D721Med (cell line): ENCODE measurements around the gene SPTBN1.

Experiments
- DNase-seq: peaks from one replicate; pipeline ENCODE4 v3.0.0; 2011; ENCODE audit warnings: low spot score; ENCODE audit not compliant: insufficient read length
- FAIRE-seq: peaks from 2 replicates; lab custom pipeline; 2011; peaks lifted over from hg19 to GRCh38; lab: Jason Lieb, UNC
- CTCF ChIP-seq: IDR thresholded peaks from 2 replicates; pipeline ENCODE4 v1.5.1; 2012; ENCODE audit warnings: mild to moderate bottlenecking, control low read depth; ENCODE audit not compliant: insufficient read depth; ENCODE audit errors: missing control alignments

SPTBN1 gene

GRCh38 chr2:54588244-54588899 lies 132.2 kb downstream of the SPTBN1 start:
- DNase-seq (no peak), FAIRE-seq (no peak)
- TF ChIP-seq CTCF: no peak

GRCh38 chr2:54589038-54589339 lies 132.9 kb downstream of the SPTBN1 start:
- DNase-seq: no peak
- no peak for FAIRE-seq

GRCh38 chr2:54589340-54590215 lies 133.5 kb downstream of the SPTBN1 start:
- no peak for DNase-seq
- no peak for TF ChIP-seq CTCF
- FAIRE-seq: no peak

More at GRCh38 chr2:54589038-54589339, 132.9 kb downstream of the SPTBN1 start:
- no peak for TF ChIP-seq CTCF

- no peak for FAIRE-seq
- no peak for DNase-seq
Observed at GRCh38 chr2:54590216-54591120, 134.3 kb downstream of the SPTBN1 start.

GRCh38 chr2:54591551-54591950 lies 135.4 kb downstream of the SPTBN1 start:
- FAIRE-seq: no peak
- TF ChIP-seq CTCF: no peak
- DNase-seq: no peak

More at GRCh38 chr2:54590216-54591120, 134.3 kb downstream of the SPTBN1 start:
- no peak for TF ChIP-seq CTCF

- DNase-seq (no peak), FAIRE-seq (no peak)
- TF ChIP-seq CTCF: no peak
Observed at GRCh38 chr2:54593249-54593648, 137.1 kb downstream of the SPTBN1 start.
